Measurements from ENCODE around the gene DNAI2. TPM values are rescaled to one million over a fixed set of nuclear protein-coding genes. Genes with fewer than 3 reads are reported as not detected.

The DNAI2 gene
- total and polyA plus RNA-seq, 9 of the 15 experiments (the other 6 are each of a cell fraction or from before 2014, with no cell fraction given) = not detected

DNA sequence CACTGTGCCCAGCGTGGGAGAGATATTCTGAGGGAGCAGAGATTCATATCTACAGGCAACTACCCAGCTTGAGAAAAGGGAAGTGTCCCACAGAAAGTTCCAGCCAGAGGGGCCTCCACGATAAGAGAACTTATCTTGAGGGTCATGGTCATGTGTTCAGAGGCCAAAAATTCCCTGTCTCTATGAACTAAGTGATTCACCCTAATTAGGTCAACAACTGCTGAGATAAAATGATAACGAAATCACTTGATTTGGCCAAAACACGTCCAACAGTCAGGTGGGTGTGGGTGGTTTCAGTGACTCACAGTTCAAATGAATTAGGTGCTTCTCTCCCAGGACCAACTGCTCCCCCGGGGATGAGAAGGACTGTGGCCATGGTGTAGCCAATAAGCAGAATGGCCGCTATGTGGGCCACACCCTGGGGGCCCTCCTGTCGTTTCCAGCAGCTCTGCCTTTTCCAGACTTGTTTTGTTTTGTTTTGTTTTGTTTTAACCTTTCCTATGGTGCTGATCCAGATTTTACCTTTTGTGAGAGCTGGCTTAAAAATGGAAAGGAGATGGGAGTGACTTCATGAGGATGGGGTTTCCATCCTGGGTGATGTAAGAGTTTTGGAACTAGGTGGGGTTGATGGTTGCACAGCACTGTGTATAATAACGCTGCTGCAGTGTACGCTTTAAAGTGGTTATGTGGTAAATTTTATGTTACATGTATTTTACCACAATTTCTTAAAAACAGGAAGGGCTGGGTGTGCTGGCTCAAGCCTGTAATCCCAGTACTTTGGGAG is 8.7 kb downstream of the DNAI2 start (continued):
- TF ChIP-seq, protein P1, sequence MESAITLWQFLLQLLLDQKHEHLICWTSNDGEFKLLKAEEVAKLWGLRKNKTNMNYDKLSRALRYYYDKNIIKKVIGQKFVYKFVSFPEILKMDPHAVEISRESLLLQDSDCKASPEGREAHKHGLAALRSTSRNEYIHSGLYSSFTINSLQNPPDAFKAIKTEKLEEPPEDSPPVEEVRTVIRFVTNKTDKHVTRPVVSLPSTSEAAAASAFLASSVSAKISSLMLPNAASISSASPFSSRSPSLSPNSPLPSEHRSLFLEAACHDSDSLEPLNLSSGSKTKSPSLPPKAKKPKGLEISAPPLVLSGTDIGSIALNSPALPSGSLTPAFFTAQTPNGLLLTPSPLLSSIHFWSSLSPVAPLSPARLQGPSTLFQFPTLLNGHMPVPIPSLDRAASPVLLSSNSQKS (CRISPR knock-in tag; IDR thresholded peaks at IDR 0.05) = no peak
- TF ChIP-seq HDGF (IDR thresholded peaks at IDR 0.05) (no peak), KDM4B (IDR thresholded peaks at IDR 0.05; ENCODE audit: borderline replicate concordance in 2 of 2, low read depth in 1 of 2) (no peak), KDM2B (CRISPR knock-in tag; IDR thresholded peaks at IDR 0.05) (no peak), ZNF507 (tag; conservative IDR thresholded peaks at IDR 0.05) (no peak), PCBP1 (IDR thresholded peaks at IDR 0.05; ENCODE audit: low read depth, low read length, poor library complexity, severe bottlenecking) (no peak), ZNF253 (CRISPR knock-in tag; conservative IDR thresholded peaks at IDR 0.05) (no peak), HDAC2 (IDR thresholded peaks at IDR 0.05) (peak; percentile 83), MBD2 (IDR thresholded peaks at IDR 0.05; ENCODE audit: borderline replicate concordance, low read depth) (peak; percentile 65; the same call in 1 of the 2 replicates), NFIX (CRISPR knock-in tag; IDR thresholded peaks at IDR 0.05; ENCODE audit: low read depth) (no peak), SMARCA4 (IDR thresholded peaks at IDR 0.05) (peak; percentile 90), ZNF584 (CRISPR knock-in tag; IDR thresholded peaks at IDR 0.05; ENCODE audit: low read depth) (peak; percentile 39; the same call in 1 of the 2 replicates), NFE2L1 (tag; IDR thresholded peaks at IDR 0.05; ENCODE audit: borderline replicate concordance, low read depth) (no peak), CEBPG (CRISPR knock-in tag; IDR thresholded peaks at IDR 0.05) (no peak), CEBPG (tag; conservative IDR thresholded peaks at IDR 0.05 in 1 of 2, IDR thresholded peaks at IDR 0.05 in 1 of 2) (peak in 1 of 2 experiments; percentile 81; a peak in 2 of 4 replicates), ZNF79 (CRISPR knock-in tag; IDR thresholded peaks at IDR 0.05; ENCODE audit: low read depth) (no peak), ZNF274 (IDR thresholded peaks at IDR 0.05; ENCODE audit: borderline replicate concordance, low read depth, low read length) (no peak)
- TF ChIP-seq, protein P2, sequence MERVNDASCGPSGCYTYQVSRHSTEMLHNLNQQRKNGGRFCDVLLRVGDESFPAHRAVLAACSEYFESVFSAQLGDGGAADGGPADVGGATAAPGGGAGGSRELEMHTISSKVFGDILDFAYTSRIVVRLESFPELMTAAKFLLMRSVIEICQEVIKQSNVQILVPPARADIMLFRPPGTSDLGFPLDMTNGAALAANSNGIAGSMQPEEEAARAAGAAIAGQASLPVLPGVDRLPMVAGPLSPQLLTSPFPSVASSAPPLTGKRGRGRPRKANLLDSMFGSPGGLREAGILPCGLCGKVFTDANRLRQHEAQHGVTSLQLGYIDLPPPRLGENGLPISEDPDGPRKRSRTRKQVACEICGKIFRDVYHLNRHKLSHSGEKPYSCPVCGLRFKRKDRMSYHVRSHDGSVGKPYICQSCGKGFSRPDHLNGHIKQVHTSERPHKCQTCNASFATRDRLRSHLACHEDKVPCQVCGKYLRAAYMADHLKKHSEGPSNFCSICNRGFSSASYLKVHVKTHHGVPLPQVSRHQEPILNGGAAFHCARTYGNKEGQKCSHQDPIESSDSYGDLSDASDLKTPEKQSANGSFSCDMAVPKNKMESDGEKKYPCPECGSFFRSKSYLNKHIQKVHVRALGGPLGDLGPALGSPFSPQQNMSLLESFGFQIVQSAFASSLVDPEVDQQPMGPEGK (CRISPR knock-in tag; IDR thresholded peaks at IDR 0.05; ENCODE audit: borderline replicate concordance) = no peak
- TF ChIP-seq, protein P3, sequence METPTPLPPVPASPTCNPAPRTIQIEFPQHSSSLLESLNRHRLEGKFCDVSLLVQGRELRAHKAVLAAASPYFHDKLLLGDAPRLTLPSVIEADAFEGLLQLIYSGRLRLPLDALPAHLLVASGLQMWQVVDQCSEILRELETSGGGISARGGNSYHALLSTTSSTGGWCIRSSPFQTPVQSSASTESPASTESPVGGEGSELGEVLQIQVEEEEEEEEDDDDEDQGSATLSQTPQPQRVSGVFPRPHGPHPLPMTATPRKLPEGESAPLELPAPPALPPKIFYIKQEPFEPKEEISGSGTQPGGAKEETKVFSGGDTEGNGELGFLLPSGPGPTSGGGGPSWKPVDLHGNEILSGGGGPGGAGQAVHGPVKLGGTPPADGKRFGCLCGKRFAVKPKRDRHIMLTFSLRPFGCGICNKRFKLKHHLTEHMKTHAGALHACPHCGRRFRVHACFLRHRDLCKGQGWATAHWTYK (CRISPR knock-in tag; IDR thresholded peaks at IDR 0.05) = 0 out of 2 replicates have a peak, but pooled peaks have one; percentile 21
- TF ChIP-seq, protein P4, sequence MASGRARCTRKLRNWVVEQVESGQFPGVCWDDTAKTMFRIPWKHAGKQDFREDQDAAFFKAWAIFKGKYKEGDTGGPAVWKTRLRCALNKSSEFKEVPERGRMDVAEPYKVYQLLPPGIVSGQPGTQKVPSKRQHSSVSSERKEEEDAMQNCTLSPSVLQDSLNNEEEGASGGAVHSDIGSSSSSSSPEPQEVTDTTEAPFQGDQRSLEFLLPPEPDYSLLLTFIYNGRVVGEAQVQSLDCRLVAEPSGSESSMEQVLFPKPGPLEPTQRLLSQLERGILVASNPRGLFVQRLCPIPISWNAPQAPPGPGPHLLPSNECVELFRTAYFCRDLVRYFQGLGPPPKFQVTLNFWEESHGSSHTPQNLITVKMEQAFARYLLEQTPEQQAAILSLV (tag; IDR thresholded peaks at IDR 0.05) = no peak
- TF ChIP-seq, protein P5, sequence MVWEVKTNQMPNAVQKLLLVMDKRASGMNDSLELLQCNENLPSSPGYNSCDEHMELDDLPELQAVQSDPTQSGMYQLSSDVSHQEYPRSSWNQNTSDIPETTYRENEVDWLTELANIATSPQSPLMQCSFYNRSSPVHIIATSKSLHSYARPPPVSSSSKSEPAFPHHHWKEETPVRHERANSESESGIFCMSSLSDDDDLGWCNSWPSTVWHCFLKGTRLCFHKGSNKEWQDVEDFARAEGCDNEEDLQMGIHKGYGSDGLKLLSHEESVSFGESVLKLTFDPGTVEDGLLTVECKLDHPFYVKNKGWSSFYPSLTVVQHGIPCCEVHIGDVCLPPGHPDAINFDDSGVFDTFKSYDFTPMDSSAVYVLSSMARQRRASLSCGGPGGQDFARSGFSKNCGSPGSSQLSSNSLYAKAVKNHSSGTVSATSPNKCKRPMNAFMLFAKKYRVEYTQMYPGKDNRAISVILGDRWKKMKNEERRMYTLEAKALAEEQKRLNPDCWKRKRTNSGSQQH (CRISPR knock-in tag; IDR thresholded peaks at IDR 0.05) = no peak

Measured in K562 (cell line).